Measurements from ENCODE around the gene SMURF1.

SMURF1 gene

GRCh38 chr7:99171731-99172130 lies 27.8 kb upstream of the SMURF1 start:
- TF ChIP-seq SIN3A (IDR thresholded peaks at IDR 0.05; ENCODE audit: borderline replicate concordance, insufficient read depth, low read length) (no peak), FOXP2 (optimal IDR thresholded peaks at IDR 0.05; ENCODE audit: borderline replicate concordance, extremely low read depth, extremely low read length, insufficient read depth) (no peak), TAF1 (IDR thresholded peaks at IDR 0.05; ENCODE audit: borderline replicate concordance, insufficient read depth, low read length) (no peak), REST (IDR thresholded peaks at IDR 0.05; ENCODE audit: insufficient read depth in 1 of 2, low read depth in 2 of 2, low read length in 2 of 2) (no peak), POLR2AphosphoS5 (IDR thresholded peaks at IDR 0.05; ENCODE audit: low read depth, low read length) (no peak)

- TF ChIP-seq REST (IDR thresholded peaks at IDR 0.05; ENCODE audit: insufficient read depth in 1 of 2, low read depth in 2 of 2, low read length in 2 of 2), result no peak
These were observed 26.8 kb upstream of the SMURF1 start for GRCh38 chr7:99170730-99171074.

- TF ChIP-seq SIN3A (IDR thresholded peaks at IDR 0.05; ENCODE audit: borderline replicate concordance, insufficient read depth, low read length), result no peak
- TF ChIP-seq TAF1 (IDR thresholded peaks at IDR 0.05; ENCODE audit: borderline replicate concordance, insufficient read depth, low read length), result no peak
- no peak for TF ChIP-seq POLR2AphosphoS5 (IDR thresholded peaks at IDR 0.05; ENCODE audit: low read depth, low read length)
- no peak for TF ChIP-seq REST (IDR thresholded peaks at IDR 0.05; ENCODE audit: insufficient read depth in 1 of 2, low read depth in 2 of 2, low read length in 2 of 2)
These were observed 26.3 kb upstream of the SMURF1 start for GRCh38 chr7:99170065-99170729.

- TF ChIP-seq SIN3A (IDR thresholded peaks at IDR 0.05; ENCODE audit: borderline replicate concordance, insufficient read depth, low read length), result no peak
- no peak for TF ChIP-seq TAF1 (IDR thresholded peaks at IDR 0.05; ENCODE audit: borderline replicate concordance, insufficient read depth, low read length)
- no peak for TF ChIP-seq POLR2AphosphoS5 (IDR thresholded peaks at IDR 0.05; ENCODE audit: low read depth, low read length)
- TF ChIP-seq REST (IDR thresholded peaks at IDR 0.05; ENCODE audit: insufficient read depth in 1 of 2, low read depth in 2 of 2, low read length in 2 of 2), result no peak
- no peak for TF ChIP-seq FOXP2 (optimal IDR thresholded peaks at IDR 0.05; ENCODE audit: borderline replicate concordance, extremely low read depth, extremely low read length, insufficient read depth)
These were observed 23.2 kb upstream of the SMURF1 start for GRCh38 chr7:99167072-99167471.

- TF ChIP-seq FOXP2 (optimal IDR thresholded peaks at IDR 0.05; ENCODE audit: borderline replicate concordance, extremely low read depth, extremely low read length, insufficient read depth), result no peak
- TF ChIP-seq TAF1 (IDR thresholded peaks at IDR 0.05; ENCODE audit: borderline replicate concordance, insufficient read depth, low read length), result no peak
- TF ChIP-seq REST (IDR thresholded peaks at IDR 0.05; ENCODE audit: insufficient read depth in 1 of 2, low read depth in 2 of 2, low read length in 2 of 2), result no peak
- no peak for TF ChIP-seq SIN3A (IDR thresholded peaks at IDR 0.05; ENCODE audit: borderline replicate concordance, insufficient read depth, low read length)
- no peak for TF ChIP-seq POLR2AphosphoS5 (IDR thresholded peaks at IDR 0.05; ENCODE audit: low read depth, low read length)
These were observed 21.9 kb upstream of the SMURF1 start for GRCh38 chr7:99165816-99166215.

All from PFSK-1 (cell line).